ENCODE data around the gene TCTA. TPM values are rescaled to one million over a fixed set of nuclear protein-coding genes. Genes with fewer than 3 reads are reported as not detected.
A peak's percentile ranks its signal among the peaks of the same experiment; 100 is the strongest.

Gene TCTA
- polyA plus RNA-seq, 1 donor (not counting 4 experiments of a cell fraction or from before 2014, with no cell fraction given) = 16.5 TPM

- no peak overlapping the region for H3K9ac ChIP-seq (ENCODE audit: control insufficient read depth, extremely low read depth, insufficient read depth, low read length)
- H3K27me3 ChIP-seq (ENCODE audit: control insufficient read depth, extremely low read depth, insufficient read depth, low read length) = no peaks in the 10 kb centered on the region
- H4K20me1 ChIP-seq (ENCODE audit: control insufficient read depth, extremely low read depth, insufficient read depth, low read length) = no peaks in the 10 kb centered on the region
- H3K4me3 ChIP-seq (ENCODE audit: control insufficient read depth in 2 of 3, extremely low read depth in 1 of 3, insufficient read depth in 2 of 3, low read depth in 1 of 3, low read length in 3 of 3) = no peak overlapping the region
- FAIRE-seq = no peak
- H2AFZ ChIP-seq (ENCODE audit: control insufficient read depth, low read length) = no peak overlapping the region
- TF ChIP-seq CTCF (optimal IDR thresholded peaks at IDR 0.05 in 1 of 3, IDR thresholded peaks at IDR 0.05 in 1 of 3, conservative IDR thresholded peaks at IDR 0.05 in 1 of 3; ENCODE audit: extremely low read depth in 1 of 3, insufficient read depth in 2 of 3, low read length in 3 of 3) (peak; percentile 17 to 58 (median 27)), EZH2 (IDR thresholded peaks at IDR 0.05; ENCODE audit: low read length) (no peak)
- dilution Hi-C loops (cut with MboI; ENCODE audit: extremely low pct_ligation_motif_present, low sequenced_read_pairs) = no loop called here
- DNase-seq (ENCODE audit: low read depth, low spot score) = no peak
- no peaks in the 10 kb centered on the region for H3K9me1 ChIP-seq (ENCODE audit: control insufficient read depth, extremely low read depth, insufficient read depth, low read length)
- no peaks in the 10 kb centered on the region for H3K9me3 ChIP-seq (ENCODE audit: control insufficient read depth, low read depth, low read length)
- no peaks in the 10 kb centered on the region for H3K79me2 ChIP-seq (ENCODE audit: control insufficient read depth, insufficient read depth, low read length)
- H3K36me3 ChIP-seq (ENCODE audit: control insufficient read depth in 2 of 2, extremely low read depth in 1 of 2, insufficient read depth in 2 of 2, low read length in 2 of 2) = no peaks in the 10 kb centered on the region
- H3K4me1 ChIP-seq (ENCODE audit: control insufficient read depth, extremely low read depth, insufficient read depth, low read length) = peaks cover 11% of the 10 kb centered on the region
- no peak overlapping the region for H3K4me2 ChIP-seq (ENCODE audit: control insufficient read depth, extremely low read depth, insufficient read depth, low read depth, low read length)
- H3K27ac ChIP-seq (ENCODE audit: control insufficient read depth, insufficient read depth, low read length) = no peak overlapping the region
Observed at GRCh38 chr3:49454458-49454857, 42.2 kb downstream of the TCTA start.

DNA sequence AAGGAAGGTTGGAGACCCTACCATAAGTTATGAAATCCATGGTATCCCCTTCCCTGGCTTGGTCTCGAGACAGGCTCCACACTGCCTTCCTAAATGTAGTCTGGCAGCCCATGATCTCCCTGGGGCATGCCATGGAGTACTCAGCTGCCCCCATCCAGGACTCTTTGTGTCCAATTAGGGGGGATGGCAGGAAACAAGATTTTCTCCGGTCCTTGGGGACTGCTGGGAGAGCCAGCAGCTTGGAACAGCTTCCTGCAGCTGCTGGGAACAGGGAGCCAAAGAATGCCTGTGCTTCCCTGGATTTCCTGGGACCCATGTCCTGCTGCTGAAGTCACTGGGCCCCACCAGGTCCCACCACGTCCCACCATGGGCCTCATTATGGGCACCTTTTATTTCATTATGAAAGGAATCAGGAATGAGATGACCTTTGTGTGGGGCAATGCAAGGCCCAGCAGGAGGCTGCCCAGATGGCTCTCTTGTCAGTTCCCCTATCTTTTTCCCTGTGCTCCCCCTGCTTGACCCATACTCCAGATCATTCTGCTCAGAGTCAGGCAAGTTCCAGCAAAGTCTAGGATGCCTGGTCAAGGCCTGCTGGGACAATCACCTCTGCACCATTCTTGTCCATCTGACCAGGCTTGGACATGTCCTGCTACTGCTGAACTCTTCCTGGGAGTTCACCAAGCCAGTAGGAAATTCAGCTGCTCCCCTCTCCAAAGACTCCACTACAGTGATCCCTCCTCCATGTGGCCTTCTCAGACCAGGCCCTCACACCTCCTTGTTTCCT, 42.9 kb downstream of the TCTA start:
- no peak overlapping the region for H3K4me3 ChIP-seq (ENCODE audit: control insufficient read depth in 2 of 3, extremely low read depth in 1 of 3, insufficient read depth in 2 of 3, low read depth in 1 of 3, low read length in 3 of 3)
- H3K9ac ChIP-seq (ENCODE audit: control insufficient read depth, extremely low read depth, insufficient read depth, low read length) = no peak overlapping the region
- H3K9me3 ChIP-seq (ENCODE audit: control insufficient read depth, low read depth, low read length) = no peaks in the 10 kb centered on the region
- H3K9me1 ChIP-seq (ENCODE audit: control insufficient read depth, extremely low read depth, insufficient read depth, low read length) = no peaks in the 10 kb centered on the region
- FAIRE-seq = peak; percentile 49
- no peak for TF ChIP-seq EZH2 (IDR thresholded peaks at IDR 0.05; ENCODE audit: low read length)
- TF ChIP-seq CTCF (optimal IDR thresholded peaks at IDR 0.05 in 1 of 3, IDR thresholded peaks at IDR 0.05 in 1 of 3, conservative IDR thresholded peaks at IDR 0.05 in 1 of 3; ENCODE audit: extremely low read depth in 1 of 3, insufficient read depth in 2 of 3, low read length in 3 of 3) = no peak
- H3K4me1 ChIP-seq (ENCODE audit: control insufficient read depth, extremely low read depth, insufficient read depth, low read length) = peaks cover 11% of the 10 kb centered on the region
- no peaks in the 10 kb centered on the region for H3K27me3 ChIP-seq (ENCODE audit: control insufficient read depth, extremely low read depth, insufficient read depth, low read length)
- no peak overlapping the region for H3K27ac ChIP-seq (ENCODE audit: control insufficient read depth, insufficient read depth, low read length)
- H4K20me1 ChIP-seq (ENCODE audit: control insufficient read depth, extremely low read depth, insufficient read depth, low read length) = no peaks in the 10 kb centered on the region
- no peaks in the 10 kb centered on the region for H3K36me3 ChIP-seq (ENCODE audit: control insufficient read depth in 2 of 2, extremely low read depth in 1 of 2, insufficient read depth in 2 of 2, low read length in 2 of 2)
- DNase-seq (ENCODE audit: low read depth, low spot score) = no peak
- H3K79me2 ChIP-seq (ENCODE audit: control insufficient read depth, insufficient read depth, low read length) = no peaks in the 10 kb centered on the region
- dilution Hi-C loops (cut with MboI; ENCODE audit: extremely low pct_ligation_motif_present, low sequenced_read_pairs) = no loop called here
- no peak overlapping the region for H3K4me2 ChIP-seq (ENCODE audit: control insufficient read depth, extremely low read depth, insufficient read depth, low read depth, low read length)
- peak overlapping the region; percentile 26 for H2AFZ ChIP-seq (ENCODE audit: control insufficient read depth, low read length)

Data from keratinocyte (primary cell).